Mesenchymal stem cell (in vitro differentiated cells and primary cell): ENCODE data around the gene UGT2A3.
"Not testable (repeated sequence)": the region's sequence is repeated elsewhere in the genome, so short reads cannot be mapped to it uniquely, and the experiment has no call there.

Experiments
- DNase-seq: peaks from one replicate; pipeline ENCODE4 v3.0.0-alpha.2; 2013
- H2AFZ ChIP-seq: one replicate; pipeline ENCODE4 v1.6.1; 2013; ENCODE audit warnings: low read depth, mild to moderate bottlenecking, control low read depth, inconsistent platforms, low read length, moderate library complexity
- H2AK5ac ChIP-seq: 2 replicates; pipeline ENCODE4 v1.6.1; 2013; ENCODE audit warnings: low read length, moderate library complexity, mild to moderate bottlenecking, inconsistent platforms; ENCODE audit not compliant: severe bottlenecking
- H2BK120ac ChIP-seq: one replicate; pipeline ENCODE4 v1.6.1; 2013; ENCODE audit warnings: low read depth, mild to moderate bottlenecking, inconsistent platforms, low read length, moderate library complexity
- H2BK12ac ChIP-seq, 2 experiments: one replicate each; pipeline ENCODE4 v1.6.1; 2013; ENCODE audit warnings: inconsistent platforms in 2 of 2, low read length in 2 of 2, mild to moderate bottlenecking in 2 of 2, moderate library complexity in 2 of 2, control low read depth in 1 of 2
- H2BK15ac ChIP-seq: one replicate; pipeline ENCODE4 v1.6.1; 2013; ENCODE audit warnings: mild to moderate bottlenecking, low read depth, inconsistent platforms; ENCODE audit not compliant: poor library complexity, severe bottlenecking
- H2BK5ac ChIP-seq: 2 replicates; pipeline ENCODE4 v1.6.1; 2013; ENCODE audit warnings: low read depth, mild to moderate bottlenecking, low read length, control low read depth, inconsistent platforms; ENCODE audit not compliant: poor library complexity, severe bottlenecking
- H3K14ac ChIP-seq, 2 experiments: one replicate each; pipeline ENCODE4 v1.6.1; 2013; ENCODE audit warnings: inconsistent platforms in 2 of 2, low read length in 2 of 2, control low read depth in 1 of 2, mild to moderate bottlenecking in 1 of 2, moderate library complexity in 1 of 2
- H3K18ac ChIP-seq, 2 experiments: one replicate each; pipeline ENCODE4 v1.6.1; 2013; ENCODE audit warnings: inconsistent platforms in 2 of 2, low read length in 2 of 2, control low read depth in 1 of 2, low read depth in 1 of 2, mild to moderate bottlenecking in 1 of 2
- H3K23ac ChIP-seq, 2 experiments: one replicate each; pipeline ENCODE4 v1.6.1; 2013; ENCODE audit warnings: inconsistent platforms in 2 of 2, low read length in 2 of 2, mild to moderate bottlenecking in 2 of 2, moderate library complexity in 2 of 2, control low read depth in 1 of 2
- H3K27ac ChIP-seq: 2 replicates; pipeline ENCODE4 v1.5.1; 2013; ENCODE audit warnings: mild to moderate bottlenecking, moderate library complexity, low read length, control low read depth, inconsistent platforms; ENCODE audit not compliant: poor library complexity, severe bottlenecking
- H3K27me3 ChIP-seq, 2 experiments: 2 replicates each; pipeline versions ENCODE4 v1.6.1 to v1.7.0; 2013; ENCODE audit warnings: low read length in 2 of 2, mild to moderate bottlenecking in 2 of 2, moderate library complexity in 2 of 2, control low read depth in 1 of 2, inconsistent platforms in 1 of 2; ENCODE audit not compliant: control insufficient read depth in 1 of 2, insufficient read depth in 1 of 2
- H3K36me3 ChIP-seq, 2 experiments: 2 replicates each; pipeline versions ENCODE4 v1.6.1 to v1.7.0; 2013; ENCODE audit warnings: low read length in 2 of 2, control low read depth in 1 of 2, inconsistent platforms in 1 of 2, low read depth in 1 of 2, mild to moderate bottlenecking in 1 of 2; ENCODE audit not compliant: insufficient read depth in 2 of 2, control insufficient read depth in 1 of 2
- H3K4ac ChIP-seq, 2 experiments: one replicate each; pipeline ENCODE4 v1.6.1; 2013; ENCODE audit warnings: inconsistent platforms in 2 of 2, low read length in 2 of 2, mild to moderate bottlenecking in 2 of 2, moderate library complexity in 2 of 2, control low read depth in 1 of 2, low read depth in 1 of 2
- H3K4me1 ChIP-seq: 2 replicates; pipeline ENCODE4 v1.6.1; 2013; ENCODE audit warnings: low read depth, low read length, control low read depth; ENCODE audit not compliant: control insufficient read depth, insufficient read depth
- H3K4me2 ChIP-seq: 2 replicates; pipeline ENCODE4 v1.6.1; 2013; ENCODE audit warnings: low read length, mild to moderate bottlenecking, inconsistent platforms; ENCODE audit not compliant: poor library complexity, severe bottlenecking
- H3K4me3 ChIP-seq, 2 experiments: 2 replicates each; pipeline versions ENCODE4 v1.5.1 to v1.7.0; 2013; ENCODE audit warnings: low read length in 2 of 2, mild to moderate bottlenecking in 2 of 2, control low read depth in 1 of 2, low read depth in 1 of 2; ENCODE audit not compliant: insufficient read depth in 1 of 2
- H3K79me1 ChIP-seq: replicated peaks from 2 replicates; pipeline ENCODE4 v1.6.1; 2013; ENCODE audit warnings: mild to moderate bottlenecking, control low read depth, low read length, inconsistent platforms; ENCODE audit not compliant: poor library complexity, severe bottlenecking
- H3K9ac ChIP-seq: 2 replicates; pipeline ENCODE4 v1.7.0; 2013; ENCODE audit warnings: mild to moderate bottlenecking, low read length, moderate library complexity
- H3K9me3 ChIP-seq: 2 replicates; pipeline ENCODE4 v1.7.0; 2013; ENCODE audit warnings: mild to moderate bottlenecking, low read length; ENCODE audit not compliant: control insufficient read depth
- H4K8ac ChIP-seq: one replicate; pipeline ENCODE4 v1.6.1; 2013; ENCODE audit warnings: inconsistent platforms, mild to moderate bottlenecking, low read length, moderate library complexity
- H4K91ac ChIP-seq: one replicate; pipeline ENCODE4 v1.6.1; 2013; ENCODE audit warnings: mild to moderate bottlenecking, low read length, inconsistent platforms
- WGBS: methylation state at CpG from one replicate; pipeline ENCODE4 v1.1.7; 2013; ENCODE audit warnings: mixed read lengths; 5-methylcytosine and 5-hydroxymethylcytosine counted together

Gene UGT2A3

GRCh38 chr4:68960294-68961163 is 8.9 kb upstream of the UGT2A3 start:
- no peak overlapping the region for H2BK12ac ChIP-seq
- no peaks in the 10 kb centered on the region for H3K4me1 ChIP-seq
- no peak for DNase-seq
- H2BK15ac ChIP-seq: no peak overlapping the region
- no peak overlapping the region for H3K14ac ChIP-seq
- H3K18ac ChIP-seq: no peak overlapping the region
- peak overlapping the region; percentile 80 for H2AK5ac ChIP-seq
- no peak overlapping the region for H2BK120ac ChIP-seq
- H3K9me3 ChIP-seq: no peaks in the 10 kb centered on the region
- H3K27ac ChIP-seq: no peak overlapping the region
- H3K4ac ChIP-seq: no peak overlapping the region
- H3K36me3 ChIP-seq: no peaks in the 10 kb centered on the region
- no peaks in the 10 kb centered on the region for H3K79me1 ChIP-seq
- no peaks in the 10 kb centered on the region for H3K27me3 ChIP-seq
- no peak overlapping the region for H4K8ac ChIP-seq
- no peak overlapping the region for H4K91ac ChIP-seq
- no peak overlapping the region for H3K4me2 ChIP-seq
- no peak overlapping the region for H3K4me3 ChIP-seq
- H3K23ac ChIP-seq: no peak overlapping the region
- no CpG with 5 or more reads among the region's 2 CpGs for whole genome bisulfite sequencing
- H2BK5ac ChIP-seq: no peak overlapping the region
- no peak overlapping the region for H3K9ac ChIP-seq
- no peak overlapping the region for H2AFZ ChIP-seq

DNA sequence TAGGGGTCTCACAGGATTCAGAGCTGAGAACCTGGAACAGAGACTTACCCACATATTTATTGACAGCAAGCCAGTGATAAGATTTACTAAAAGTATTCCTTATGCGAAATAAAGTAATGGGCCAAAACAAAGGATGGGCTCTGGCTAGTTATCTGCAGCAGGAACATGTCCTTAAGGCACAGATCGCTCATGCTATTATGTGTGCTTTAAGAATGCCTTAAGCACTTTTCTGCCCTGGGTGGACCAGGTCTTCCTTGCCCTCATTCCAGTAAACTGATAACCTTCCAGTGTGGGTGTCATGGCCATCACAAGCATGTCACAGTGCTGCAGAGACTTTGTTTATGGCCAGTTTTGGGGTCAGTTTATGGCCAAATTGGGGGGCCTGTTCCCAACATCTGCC is 7.5 kb upstream of the UGT2A3 start:
- H3K9ac ChIP-seq, H3K36me3 ChIP-seq, H3K79me1 ChIP-seq, DNase-seq, H3K14ac ChIP-seq, H3K18ac ChIP-seq, H2BK15ac ChIP-seq, H4K91ac ChIP-seq, H2BK120ac ChIP-seq, H3K9me3 ChIP-seq, H2BK5ac ChIP-seq, H4K8ac ChIP-seq, H3K4me2 ChIP-seq, H3K23ac ChIP-seq, H2BK12ac ChIP-seq, H3K4me3 ChIP-seq, H3K27me3 ChIP-seq, H3K4me1 ChIP-seq, H3K27ac ChIP-seq, H3K4ac ChIP-seq, H2AFZ ChIP-seq: not testable (repeated sequence)
- 92% methylated on average over 2 of the region's 2 CpGs for WGBS
- peak overlapping the region; percentile 80 for H2AK5ac ChIP-seq

GRCh38 chr4:68954126-68954525 is 2.5 kb upstream of the UGT2A3 start:
- Histone ChIP-seq H3K9ac (no peak overlapping the region), H3K4me2 (no peak overlapping the region), H3K27ac (no peak overlapping the region), H2AFZ (no peak overlapping the region), H3K36me3 (no peaks in the 10 kb centered on the region), H4K91ac (no peak overlapping the region), H3K4me1 (no peaks in the 10 kb centered on the region), H3K4me3 (no peak overlapping the region), H4K8ac (no peak overlapping the region), H3K9me3 (no peaks in the 10 kb centered on the region), H3K27me3 (no peaks in the 10 kb centered on the region), H3K23ac (no peak overlapping the region), H2AK5ac (no peak overlapping the region), H2BK12ac (no peak overlapping the region), H3K4ac (no peak overlapping the region), H2BK120ac (no peak overlapping the region), H2BK5ac (no peak overlapping the region), H3K79me1 (no peaks in the 10 kb centered on the region), H3K14ac (no peak overlapping the region), H3K18ac (no peak overlapping the region), H2BK15ac (no peak overlapping the region)
- WGBS: 84% methylated on average over 3 of the region's 3 CpGs
- DNase-seq: no peak

GRCh38 chr4:68953056-68953596 is 1.5 kb upstream of the UGT2A3 start:
- Histone ChIP-seq H3K14ac (no peak overlapping the region), H3K18ac (no peak overlapping the region), H2AFZ (no peak overlapping the region), H3K36me3 (no peaks in the 10 kb centered on the region), H4K91ac (no peak overlapping the region), H2BK120ac (no peak overlapping the region), H2BK5ac (no peak overlapping the region), H3K4me1 (no peaks in the 10 kb centered on the region), H3K9ac (no peak overlapping the region), H3K4me2 (no peak overlapping the region), H2BK12ac (no peak overlapping the region), H2AK5ac (no peak overlapping the region), H2BK15ac (no peak overlapping the region), H3K27me3 (no peaks in the 10 kb centered on the region), H3K4me3 (no peak overlapping the region), H3K23ac (no peak overlapping the region), H3K9me3 (no peaks in the 10 kb centered on the region), H4K8ac (no peak overlapping the region), H3K4ac (no peak overlapping the region), H3K27ac (no peak overlapping the region), H3K79me1 (no peaks in the 10 kb centered on the region)
- WGBS: 33% methylated on average over 2 of the region's 2 CpGs
- DNase-seq: no peak
